Mesenchymal stem cell (in vitro differentiated cells and primary cell): ENCODE data around the gene UAP1L1. TPM values are rescaled to one million over a fixed set of nuclear protein-coding genes. Genes with fewer than 3 reads are reported as not detected.

ENCODE experiments used
- small RNA-seq: library from polyadenylated mRNA; stranded (forward); fragments of <200 nt; extraction: miRNeasy Mini kit (QIAGEN cat#:217004); gene quantifications from one replicate; pipeline ENCODE3, GENCODE V24; 2013; ENCODE audit warnings: low read depth

The UAP1L1 gene

Small RNAs within 50 kb of the gene (small RNA-seq; reads per million reads assigned to genes)
- gene RF00153 = not detected
